Liver (tissue), 9 donors: Measurements from ENCODE around the gene TMEM107. TPM values are rescaled to one million over a fixed set of nuclear protein-coding genes. Genes with fewer than 3 reads are reported as not detected.

Experiments
- DNase-seq: peaks from one replicate; pipeline ENCODE4 v3.0.0-alpha.2; 2017; ENCODE audit warnings: low spot score
- H3K27ac ChIP-seq, 2 donors: one replicate each; pipeline ENCODE4 v1.7.0; 2013; ENCODE audit warnings: inconsistent platforms in 2 of 2, low read length in 2 of 2, control low read depth in 1 of 2, low read depth in 1 of 2, mild to moderate bottlenecking in 1 of 2
- H3K27me3 ChIP-seq, 4 donors: one replicate each; pipeline versions ENCODE4 v1.6.1 to v1.7.0; 2013; ENCODE audit warnings: low read length in 3 of 4, inconsistent platforms in 1 of 4, mild to moderate bottlenecking in 1 of 4, moderate library complexity in 1 of 4; ENCODE audit not compliant: control insufficient read depth in 4 of 4, insufficient read depth in 4 of 4
- H3K36me3 ChIP-seq, 4 donors: one replicate each; pipeline versions ENCODE4 v1.6.1 to v1.7.0; 2013; ENCODE audit warnings: low read length in 3 of 4, mild to moderate bottlenecking in 3 of 4, low read depth in 1 of 4, moderate library complexity in 1 of 4; ENCODE audit not compliant: control insufficient read depth in 4 of 4, insufficient read depth in 3 of 4
- H3K4me1 ChIP-seq, 4 donors: one replicate each; pipeline versions ENCODE4 v1.6.1 to v1.7.0; 2013; ENCODE audit warnings: low read length in 3 of 4, mild to moderate bottlenecking in 3 of 4, moderate library complexity in 1 of 4; ENCODE audit not compliant: control insufficient read depth in 4 of 4, insufficient read depth in 4 of 4
- H3K4me3 ChIP-seq, 3 donors: one replicate each; pipeline versions ENCODE4 v1.6.1 to v1.7.0; 2013; ENCODE audit warnings: low read length in 3 of 3, control low read depth in 1 of 3, low read depth in 1 of 3, mild to moderate bottlenecking in 1 of 3
- H3K9ac ChIP-seq, 2 donors: one replicate each; pipeline ENCODE4 v1.7.0; 2013; ENCODE audit warnings: low read length in 2 of 2, mild to moderate bottlenecking in 2 of 2, moderate library complexity in 2 of 2, control low read depth in 1 of 2, low read depth in 1 of 2
- H3K9me3 ChIP-seq, 4 donors: one replicate each; pipeline versions ENCODE4 v1.6.1 to v1.7.0; 2013; ENCODE audit warnings: low read length in 3 of 4; ENCODE audit not compliant: control insufficient read depth in 4 of 4
- ATF3 ChIP-seq: IDR thresholded peaks from 2 replicates; pipeline ENCODE4 v1.6.1; 2016; ENCODE audit warnings: antibody characterized with exemption
- EGR1 ChIP-seq, 2 donors: IDR thresholded peaks; 2 replicates each; pipeline ENCODE4 v1.6.1; 2016 to 2018; ENCODE audit warnings: antibody characterized with exemption in 2 of 2, low read depth in 2 of 2
- FOXA1 ChIP-seq: IDR thresholded peaks from 2 replicates; pipeline ENCODE4 v1.6.1; 2016; ENCODE audit warnings: antibody characterized with exemption
- FOXA2 ChIP-seq: IDR thresholded peaks from 2 replicates; pipeline ENCODE4 v1.6.1; 2016; ENCODE audit warnings: antibody characterized with exemption
- GABPA ChIP-seq, 2 donors: IDR thresholded peaks in 1 of 2; conservative IDR thresholded peaks in 1 of 2; 2 replicates each; pipeline ENCODE4 v1.6.1; 2016; ENCODE audit warnings: antibody characterized with exemption in 2 of 2, mild to moderate bottlenecking in 1 of 2, moderate library complexity in 1 of 2
- HNF4A ChIP-seq, 2 donors: conservative IDR thresholded peaks; 2 replicates each; pipeline ENCODE4 v1.6.1; 2016; ENCODE audit warnings: antibody characterized with exemption in 2 of 2, mild to moderate bottlenecking in 2 of 2
- HNF4G ChIP-seq: IDR thresholded peaks from 2 replicates; pipeline ENCODE4 v1.6.1; 2016; ENCODE audit warnings: antibody characterized with exemption
- JUND ChIP-seq, 2 donors: IDR thresholded peaks; 2 replicates each; pipeline ENCODE4 v1.6.1; 2016; ENCODE audit warnings: antibody characterized with exemption in 2 of 2
- MAX ChIP-seq: IDR thresholded peaks from 2 replicates; pipeline ENCODE4 v1.6.1; 2016; ENCODE audit warnings: antibody characterized with exemption
- NR2F2 ChIP-seq: IDR thresholded peaks from 2 replicates; pipeline ENCODE4 v1.6.1; 2016; ENCODE audit warnings: antibody characterized with exemption
- RAD21 ChIP-seq, 2 donors: IDR thresholded peaks; 2 replicates each; pipeline ENCODE4 v1.6.1; 2016; ENCODE audit warnings: antibody characterized with exemption in 2 of 2, mild to moderate bottlenecking in 2 of 2
- RXRA ChIP-seq, 2 donors: IDR thresholded peaks; 2 replicates each; pipeline ENCODE4 v1.6.1; 2017 to 2018; ENCODE audit warnings: antibody characterized with exemption in 2 of 2, mild to moderate bottlenecking in 1 of 2
- SP1 ChIP-seq: IDR thresholded peaks from 2 replicates; pipeline ENCODE4 v1.6.1; 2018; ENCODE audit warnings: antibody characterized with exemption, mild to moderate bottlenecking
- TAF1 ChIP-seq: conservative IDR thresholded peaks from 2 replicates; pipeline ENCODE4 v1.6.1; 2016; ENCODE audit warnings: antibody characterized with exemption, mild to moderate bottlenecking
- YY1 ChIP-seq: IDR thresholded peaks from 2 replicates; pipeline ENCODE4 v1.6.1; 2016; ENCODE audit warnings: antibody characterized with exemption, mild to moderate bottlenecking
- WGBS: extraction: QIAGEN DNeasy Blood & Tissue Kit; methylation state at CpG from one replicate; pipeline ENCODE4 v1.1.7; 2013; 5-methylcytosine and 5-hydroxymethylcytosine counted together
- polyA plus RNA-seq, 2 donors: library from polyadenylated mRNA; stranded (reverse) in 1 of 2; unstranded in 1 of 2; fragments of 200-250 nt in 1 of 2; fragments of >200 nt in 1 of 2; fragmentation: Nextera tagmentation in 1 of 2; extraction: Ambion mirVana in 1 of 2; gene quantifications; one replicate each; pipeline versions ENCODE4 v1.2.1 to v1.2.3, GENCODE V29; 2013 to 2015
- total RNA-seq, 2 donors: library from RNA; depleted of rRNA; stranded (reverse); fragments of >200 nt; gene quantifications; one replicate each; pipeline ENCODE4 v1.2.3, GENCODE V29; 2014
- TF ChIP-seq, protein P1 (sequence below): IDR thresholded peaks from 2 replicates; pipeline ENCODE4 v1.6.1; 2016; ENCODE audit warnings: antibody characterized with exemption, mild to moderate bottlenecking
- TF ChIP-seq, protein P2 (sequence below): fragments of 150-350 bp; IDR thresholded peaks from 2 replicates; pipeline ENCODE4 v1.5.1; 2017; ENCODE audit warnings: improper control_type of control experiment, low read depth, low read length; ENCODE audit not compliant: missing input control
- TF ChIP-seq, protein P3 (sequence below): IDR thresholded peaks from 2 replicates; pipeline ENCODE4 v1.6.1; 2016; ENCODE audit warnings: antibody characterized with exemption
- donor health status: healthy.
- donor health status: healthy.
- donor health status: healthy.
- donor health status: healthy.
- donor health status: healthy.

Gene TMEM107
- total and polyA plus RNA-seq, 4 donors = 3.0 to 8.4 (median 4.2) TPM

- Histone ChIP-seq H3K27me3 (peaks cover 5 to 16% (median 7%) of the 10 kb centered on the region in 4 donors), H3K9ac (no peak overlapping the region), H3K27ac (no peak overlapping the region), H3K36me3 (no peaks in the 10 kb centered on the region), H3K4me1 (peaks cover 26 to 69% (median 57%) of the 10 kb centered on the region in 4 donors), H3K4me3 (peak overlapping the region in 1 of 3 donors; percentile 40), H3K9me3 (no peaks in the 10 kb centered on the region)
- 5% methylated on average over 24 of the region's 24 CpGs for WGBS
- TF ChIP-seq HNF4A (conservative IDR thresholded peaks at IDR 0.05) = no peak
- no peak for TF ChIP-seq TAF1
- TF ChIP-seq, protein P1, sequence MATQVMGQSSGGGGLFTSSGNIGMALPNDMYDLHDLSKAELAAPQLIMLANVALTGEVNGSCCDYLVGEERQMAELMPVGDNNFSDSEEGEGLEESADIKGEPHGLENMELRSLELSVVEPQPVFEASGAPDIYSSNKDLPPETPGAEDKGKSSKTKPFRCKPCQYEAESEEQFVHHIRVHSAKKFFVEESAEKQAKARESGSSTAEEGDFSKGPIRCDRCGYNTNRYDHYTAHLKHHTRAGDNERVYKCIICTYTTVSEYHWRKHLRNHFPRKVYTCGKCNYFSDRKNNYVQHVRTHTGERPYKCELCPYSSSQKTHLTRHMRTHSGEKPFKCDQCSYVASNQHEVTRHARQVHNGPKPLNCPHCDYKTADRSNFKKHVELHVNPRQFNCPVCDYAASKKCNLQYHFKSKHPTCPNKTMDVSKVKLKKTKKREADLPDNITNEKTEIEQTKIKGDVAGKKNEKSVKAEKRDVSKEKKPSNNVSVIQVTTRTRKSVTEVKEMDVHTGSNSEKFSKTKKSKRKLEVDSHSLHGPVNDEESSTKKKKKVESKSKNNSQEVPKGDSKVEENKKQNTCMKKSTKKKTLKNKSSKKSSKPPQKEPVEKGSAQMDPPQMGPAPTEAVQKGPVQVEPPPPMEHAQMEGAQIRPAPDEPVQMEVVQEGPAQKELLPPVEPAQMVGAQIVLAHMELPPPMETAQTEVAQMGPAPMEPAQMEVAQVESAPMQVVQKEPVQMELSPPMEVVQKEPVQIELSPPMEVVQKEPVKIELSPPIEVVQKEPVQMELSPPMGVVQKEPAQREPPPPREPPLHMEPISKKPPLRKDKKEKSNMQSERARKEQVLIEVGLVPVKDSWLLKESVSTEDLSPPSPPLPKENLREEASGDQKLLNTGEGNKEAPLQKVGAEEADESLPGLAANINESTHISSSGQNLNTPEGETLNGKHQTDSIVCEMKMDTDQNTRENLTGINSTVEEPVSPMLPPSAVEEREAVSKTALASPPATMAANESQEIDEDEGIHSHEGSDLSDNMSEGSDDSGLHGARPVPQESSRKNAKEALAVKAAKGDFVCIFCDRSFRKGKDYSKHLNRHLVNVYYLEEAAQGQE = no peak
- no peak for DNase-seq
Observed at GRCh38 chr17:8124350-8125153, 51.6 kb downstream of the TMEM107 start.

DNA sequence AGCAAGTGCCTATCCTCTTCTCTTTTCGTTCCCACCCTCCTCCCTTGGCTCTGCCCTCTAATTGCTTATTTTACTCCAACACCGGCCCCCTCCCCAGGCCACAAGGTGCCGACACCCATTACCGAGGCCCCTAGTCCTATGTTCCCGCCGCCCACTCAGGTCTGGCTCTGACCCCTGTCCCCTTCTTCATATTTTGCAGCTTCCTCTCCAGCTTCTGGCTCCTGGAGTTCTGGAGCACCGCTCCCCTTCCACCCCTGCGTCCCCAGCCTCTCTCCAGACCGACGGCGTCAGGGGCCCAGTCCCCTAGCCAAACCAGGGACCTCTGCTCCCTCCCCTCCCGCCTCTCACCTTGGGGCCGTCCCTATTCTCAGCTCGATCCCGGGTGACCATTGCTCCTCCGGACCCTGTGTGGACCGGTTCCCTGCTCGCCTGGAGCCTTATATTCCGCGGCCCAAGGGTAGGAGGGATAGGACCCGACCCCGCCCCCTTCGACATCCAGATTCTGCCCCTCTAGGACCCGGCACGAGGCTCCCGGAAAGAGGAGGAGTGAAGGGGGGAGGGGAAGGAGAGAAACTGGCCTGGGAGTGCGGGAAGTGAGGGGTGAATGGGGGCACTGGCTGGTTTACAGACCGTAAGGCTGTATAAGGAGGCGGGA is 52.4 kb downstream of the TMEM107 start, which contains the start of gene HES7:
TSS of gene HES7 (minus strand) at position 412 of the 655 bp plus-strand sequence. CDS start at position 390, 22 bp downstream.
- WGBS = 2% methylated on average over 29 of the region's 29 CpGs
- no peaks in the 10 kb centered on the region for H3K9me3 ChIP-seq
- no peak for DNase-seq
- no peak within 1 kb of the TSS for H3K9ac ChIP-seq
- H3K4me3 ChIP-seq = peak within 1 kb of the TSS in 1 of 3 donors; percentile 40
- TF ChIP-seq EGR1 (IDR thresholded peaks at IDR 0.05; ENCODE audit: low read depth in 2 of 2) (no peak), SP1 (no peak), RAD21 (IDR thresholded peaks at IDR 0.05) (no peak), JUND (IDR thresholded peaks at IDR 0.05) (no peak), FOXA1 (no peak), NR2F2 (no peak), GABPA (IDR thresholded peaks at IDR 0.05 in 1 of 2, conservative IDR thresholded peaks at IDR 0.05 in 1 of 2) (no peak), HNF4A (conservative IDR thresholded peaks at IDR 0.05) (no peak), RXRA (IDR thresholded peaks at IDR 0.05) (no peak), HNF4G (no peak), MAX (no peak), YY1 (no peak), TAF1 (no peak), ATF3 (no peak), FOXA2 (no peak)
- TF ChIP-seq, protein P1 = no peak
- TF ChIP-seq, protein P2, sequence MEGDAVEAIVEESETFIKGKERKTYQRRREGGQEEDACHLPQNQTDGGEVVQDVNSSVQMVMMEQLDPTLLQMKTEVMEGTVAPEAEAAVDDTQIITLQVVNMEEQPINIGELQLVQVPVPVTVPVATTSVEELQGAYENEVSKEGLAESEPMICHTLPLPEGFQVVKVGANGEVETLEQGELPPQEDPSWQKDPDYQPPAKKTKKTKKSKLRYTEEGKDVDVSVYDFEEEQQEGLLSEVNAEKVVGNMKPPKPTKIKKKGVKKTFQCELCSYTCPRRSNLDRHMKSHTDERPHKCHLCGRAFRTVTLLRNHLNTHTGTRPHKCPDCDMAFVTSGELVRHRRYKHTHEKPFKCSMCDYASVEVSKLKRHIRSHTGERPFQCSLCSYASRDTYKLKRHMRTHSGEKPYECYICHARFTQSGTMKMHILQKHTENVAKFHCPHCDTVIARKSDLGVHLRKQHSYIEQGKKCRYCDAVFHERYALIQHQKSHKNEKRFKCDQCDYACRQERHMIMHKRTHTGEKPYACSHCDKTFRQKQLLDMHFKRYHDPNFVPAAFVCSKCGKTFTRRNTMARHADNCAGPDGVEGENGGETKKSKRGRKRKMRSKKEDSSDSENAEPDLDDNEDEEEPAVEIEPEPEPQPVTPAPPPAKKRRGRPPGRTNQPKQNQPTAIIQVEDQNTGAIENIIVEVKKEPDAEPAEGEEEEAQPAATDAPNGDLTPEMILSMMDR = no peak
- TF ChIP-seq, protein P3, sequence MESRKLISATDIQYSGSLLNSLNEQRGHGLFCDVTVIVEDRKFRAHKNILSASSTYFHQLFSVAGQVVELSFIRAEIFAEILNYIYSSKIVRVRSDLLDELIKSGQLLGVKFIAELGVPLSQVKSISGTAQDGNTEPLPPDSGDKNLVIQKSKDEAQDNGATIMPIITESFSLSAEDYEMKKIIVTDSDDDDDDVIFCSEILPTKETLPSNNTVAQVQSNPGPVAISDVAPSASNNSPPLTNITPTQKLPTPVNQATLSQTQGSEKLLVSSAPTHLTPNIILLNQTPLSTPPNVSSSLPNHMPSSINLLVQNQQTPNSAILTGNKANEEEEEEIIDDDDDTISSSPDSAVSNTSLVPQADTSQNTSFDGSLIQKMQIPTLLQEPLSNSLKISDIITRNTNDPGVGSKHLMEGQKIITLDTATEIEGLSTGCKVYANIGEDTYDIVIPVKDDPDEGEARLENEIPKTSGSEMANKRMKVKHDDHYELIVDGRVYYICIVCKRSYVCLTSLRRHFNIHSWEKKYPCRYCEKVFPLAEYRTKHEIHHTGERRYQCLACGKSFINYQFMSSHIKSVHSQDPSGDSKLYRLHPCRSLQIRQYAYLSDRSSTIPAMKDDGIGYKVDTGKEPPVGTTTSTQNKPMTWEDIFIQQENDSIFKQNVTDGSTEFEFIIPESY = no peak
- no peak within 1 kb of the TSS for H3K27ac ChIP-seq
- peaks cover 5 to 16% (median 7%) of the 10 kb centered on the region in 4 donors for H3K27me3 ChIP-seq
- H3K36me3 ChIP-seq = no peaks in the 10 kb centered on the region
- peaks cover 26 to 69% (median 58%) of the 10 kb centered on the region in 4 donors for H3K4me1 ChIP-seq
